ENCODE results near the gene NYAP2. TPM values are rescaled to one million over a fixed set of nuclear protein-coding genes. Genes with fewer than 3 reads are reported as not detected.

NYAP2 gene
- polyA plus RNA-seq, 3 donors: not detected

DNA sequence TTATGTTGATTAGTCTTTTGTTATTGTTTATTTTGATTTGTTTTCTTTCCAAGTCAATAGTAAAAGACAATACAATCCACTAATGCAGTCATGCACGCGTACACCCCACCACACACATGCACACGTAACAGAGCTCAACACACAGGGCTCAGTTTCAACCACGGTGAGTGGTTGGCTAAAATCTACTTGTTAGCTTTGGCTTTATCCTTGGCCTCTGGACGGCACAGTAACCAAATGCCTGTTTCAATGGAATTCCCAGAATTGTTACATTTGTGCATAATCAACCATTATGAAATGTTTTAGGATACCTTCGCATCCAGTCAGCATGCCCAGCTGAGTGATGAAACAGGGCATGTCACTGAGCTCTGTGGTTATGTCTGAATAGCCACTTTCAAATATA is 53.2 kb downstream of the NYAP2 start:
- no peaks in the 10 kb centered on the region for H3K36me3 ChIP-seq (replicated peaks in 1 of 2; ENCODE audit: control insufficient read depth in 1 of 2, insufficient read depth in 2 of 2, low read length in 2 of 2)
- H2AFZ ChIP-seq (ENCODE audit: insufficient read depth, low read depth, low read length, poor library complexity, severe bottlenecking): no peak overlapping the region
- no peak overlapping the region for H3K4me2 ChIP-seq (replicated peaks; ENCODE audit: extremely low read depth, low read length, poor library complexity, severe bottlenecking)
- Mint-ChIP-seq H3K36me3 (no peaks in the 10 kb centered on the region), H3K27me3 (ENCODE audit: low read depth in 3 of 3) (peaks cover 0 to 3% (median 2%) of the 10 kb centered on the region in 3 donors), H3K9me3 (peaks cover 0 to 2% (median 0%) of the 10 kb centered on the region in 7 donors), H3K4me1 (no peaks in the 10 kb centered on the region), H3K27ac (no peak overlapping the region), H3K4me3 (no peak overlapping the region)
- TF ChIP-seq, protein P1, sequence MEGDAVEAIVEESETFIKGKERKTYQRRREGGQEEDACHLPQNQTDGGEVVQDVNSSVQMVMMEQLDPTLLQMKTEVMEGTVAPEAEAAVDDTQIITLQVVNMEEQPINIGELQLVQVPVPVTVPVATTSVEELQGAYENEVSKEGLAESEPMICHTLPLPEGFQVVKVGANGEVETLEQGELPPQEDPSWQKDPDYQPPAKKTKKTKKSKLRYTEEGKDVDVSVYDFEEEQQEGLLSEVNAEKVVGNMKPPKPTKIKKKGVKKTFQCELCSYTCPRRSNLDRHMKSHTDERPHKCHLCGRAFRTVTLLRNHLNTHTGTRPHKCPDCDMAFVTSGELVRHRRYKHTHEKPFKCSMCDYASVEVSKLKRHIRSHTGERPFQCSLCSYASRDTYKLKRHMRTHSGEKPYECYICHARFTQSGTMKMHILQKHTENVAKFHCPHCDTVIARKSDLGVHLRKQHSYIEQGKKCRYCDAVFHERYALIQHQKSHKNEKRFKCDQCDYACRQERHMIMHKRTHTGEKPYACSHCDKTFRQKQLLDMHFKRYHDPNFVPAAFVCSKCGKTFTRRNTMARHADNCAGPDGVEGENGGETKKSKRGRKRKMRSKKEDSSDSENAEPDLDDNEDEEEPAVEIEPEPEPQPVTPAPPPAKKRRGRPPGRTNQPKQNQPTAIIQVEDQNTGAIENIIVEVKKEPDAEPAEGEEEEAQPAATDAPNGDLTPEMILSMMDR (IDR thresholded peaks at IDR 0.05): no peak
- H3K9ac ChIP-seq (ENCODE audit: insufficient read depth, low read length, poor library complexity, severe bottlenecking): no peak overlapping the region
- no peak for DNase-seq
- intact Hi-C loops (cut with micrococcal nuclease): no loop called here
- no peaks in the 10 kb centered on the region for H4K20me1 ChIP-seq (ENCODE audit: insufficient read depth, low read length)
- H3K27ac ChIP-seq (ENCODE audit: low read depth in 1 of 2, low read length in 2 of 2): no peak overlapping the region
- H3K27me3 ChIP-seq (ENCODE audit: control insufficient read depth in 2 of 2, insufficient read depth in 2 of 2, low read length in 2 of 2): no peaks in the 10 kb centered on the region
- H3K9me3 ChIP-seq (replicated peaks in 1 of 2; ENCODE audit: control insufficient read depth in 1 of 2, insufficient read depth in 1 of 2, low read length in 2 of 2): no peaks in the 10 kb centered on the region
- no peak overlapping the region for H3K4me3 ChIP-seq (replicated peaks in 1 of 3; ENCODE audit: low read depth in 2 of 3, low read length in 3 of 3)
- H3K79me2 ChIP-seq (ENCODE audit: insufficient read depth, low read length): no peaks in the 10 kb centered on the region
- 100% methylated on average over 3 of the region's 6 CpGs for WGBS (ENCODE audit: insufficient coverage)
- H3K4me1 ChIP-seq (ENCODE audit: control insufficient read depth in 1 of 2, insufficient read depth in 2 of 2, low read length in 2 of 2): no peaks in the 10 kb centered on the region

DNA sequence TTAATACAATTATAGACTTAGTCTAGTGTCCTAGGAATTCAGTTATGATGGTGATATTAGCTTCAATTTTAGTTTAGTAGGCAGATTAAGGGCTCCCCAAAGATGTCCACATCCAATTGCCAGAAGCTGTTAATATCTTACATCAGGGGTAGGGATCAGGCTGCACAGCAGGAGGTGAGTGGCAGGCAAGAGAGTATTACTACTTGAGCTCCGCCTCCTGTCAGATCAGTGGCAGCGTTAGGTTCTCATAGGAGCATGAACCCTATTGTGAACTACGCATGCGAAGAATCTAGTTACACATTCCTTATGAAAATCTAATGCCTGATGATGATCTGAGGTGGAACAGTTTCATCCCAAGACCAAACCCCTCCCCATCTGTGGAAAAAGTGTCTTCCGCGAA is 54.9 kb downstream of the NYAP2 start:
- TF ChIP-seq, protein P1 (IDR thresholded peaks at IDR 0.05): no peak
- Mint-ChIP-seq H3K4me1 (peaks cover 5% of the 10 kb centered on the region), H3K27ac (no peak overlapping the region), H3K9me3 (no peaks in the 10 kb centered on the region), H3K36me3 (no peaks in the 10 kb centered on the region), H3K4me3 (no peak overlapping the region), H3K27me3 (ENCODE audit: low read depth in 3 of 3) (peaks cover 0 to 3% (median 2%) of the 10 kb centered on the region in 3 donors)
- Histone ChIP-seq H3K4me2 (replicated peaks; ENCODE audit: extremely low read depth, low read length, poor library complexity, severe bottlenecking) (no peak overlapping the region), H3K9ac (ENCODE audit: insufficient read depth, low read length, poor library complexity, severe bottlenecking) (no peak overlapping the region), H3K4me3 (replicated peaks in 1 of 3; ENCODE audit: low read depth in 2 of 3, low read length in 3 of 3) (no peak overlapping the region), H3K27me3 (ENCODE audit: control insufficient read depth in 2 of 2, insufficient read depth in 2 of 2, low read length in 2 of 2) (no peaks in the 10 kb centered on the region), H3K27ac (ENCODE audit: low read depth in 1 of 2, low read length in 2 of 2) (no peak overlapping the region), H3K4me1 (ENCODE audit: control insufficient read depth in 1 of 2, insufficient read depth in 2 of 2, low read length in 2 of 2) (no peaks in the 10 kb centered on the region), H3K36me3 (replicated peaks in 1 of 2; ENCODE audit: control insufficient read depth in 1 of 2, insufficient read depth in 2 of 2, low read length in 2 of 2) (no peaks in the 10 kb centered on the region), H3K79me2 (ENCODE audit: insufficient read depth, low read length) (no peaks in the 10 kb centered on the region), H2AFZ (ENCODE audit: insufficient read depth, low read depth, low read length, poor library complexity, severe bottlenecking) (no peak overlapping the region), H3K9me3 (replicated peaks in 1 of 2; ENCODE audit: control insufficient read depth in 1 of 2, insufficient read depth in 1 of 2, low read length in 2 of 2) (no peaks in the 10 kb centered on the region), H4K20me1 (ENCODE audit: insufficient read depth, low read length) (no peaks in the 10 kb centered on the region)
- intact Hi-C loops (cut with micrococcal nuclease): no loop called here
- no CpG with 5 or more reads among the region's 6 CpGs for WGBS (ENCODE audit: insufficient coverage)
- DNase-seq: no peak
